ENCODE data around the gene CPEB3. TPM values are rescaled to one million over a fixed set of nuclear protein-coding genes. Genes with fewer than 3 reads are reported as not detected.
"Not testable (repeated sequence)": the region's sequence is repeated elsewhere in the genome, so short reads cannot be mapped to it uniquely, and the experiment has no call there.

The CPEB3 gene
- 1 to 10 TPM; 3.4 to 3.5 TPM for total RNA-seq

DNA sequence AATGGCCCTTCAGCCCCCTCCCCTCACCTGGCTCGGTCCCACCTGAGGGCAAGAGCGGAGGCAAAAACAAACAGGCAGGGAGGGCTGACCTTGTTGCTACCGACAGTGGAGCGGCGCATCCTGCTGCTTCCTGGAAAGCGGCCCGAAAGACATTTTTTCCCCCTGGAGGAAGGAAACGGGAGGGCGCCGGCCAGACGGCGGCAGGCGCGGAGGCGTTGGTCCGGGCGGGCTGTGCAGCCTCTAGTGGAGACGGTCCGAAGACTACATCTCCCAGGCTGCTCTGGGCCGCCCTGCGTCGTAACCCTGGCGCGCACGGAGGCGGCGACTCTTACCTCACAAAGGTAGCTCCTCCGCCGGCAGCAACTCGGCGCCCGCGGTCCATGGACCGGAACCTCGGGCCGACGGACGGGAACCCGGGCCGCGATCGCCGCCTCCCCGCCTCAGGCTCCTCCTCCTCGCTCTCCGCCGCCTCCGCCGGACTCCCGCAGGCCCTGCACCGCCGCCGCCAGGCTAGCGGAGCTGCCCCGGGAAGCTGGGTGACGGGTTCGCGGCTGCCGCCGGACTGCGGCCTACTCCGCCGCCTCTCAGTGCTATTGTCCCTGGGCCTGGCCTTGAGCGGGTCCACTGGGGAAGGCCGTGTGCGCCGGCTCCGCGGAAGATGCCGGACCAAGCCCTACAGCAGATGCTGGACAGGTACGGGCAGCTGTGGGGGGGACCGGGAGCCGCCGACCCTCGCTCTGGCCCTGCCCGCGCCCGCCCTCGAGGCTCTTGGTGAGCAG is at the start of gene CPEB3, which contains the start of gene MARCHF5:
Gene CPEB3 (minus strand): TSS at position 242 of the 779 bp plus-strand sequence. CDS start 50,728 bp downstream, outside the sequence.
Gene MARCHF5 (plus strand): TSS at position 331 of the 779 bp plus-strand sequence. CDS start 328 bp downstream, at position 659.
- peak; percentile 99 for ATAC-seq (ENCODE audit: low read depth)
- Mint-ChIP-seq H3K4me1 (peaks cover 21% of the 10 kb centered on the region), H3K4me3 (peak within 1 kb of the TSS; percentile 98), H3K36me3 (peaks cover 6% of the 10 kb centered on the region), H3K9me3 (no peaks in the 10 kb centered on the region), H3K27ac (peak within 1 kb of the TSS; percentile 84), H3K27me3 (no peaks in the 10 kb centered on the region)
- peak; percentile 91 for DNase-seq
- POLR2A ChIA-PET: interaction anchor here (0.6 to 2.9 kb wide), 11 partner anchors 9 to 557 kb away, joined by 3 to 12 read pairs (median 4); partner anchors contain the start of genes BTAF1 and EXOC6

DNA sequence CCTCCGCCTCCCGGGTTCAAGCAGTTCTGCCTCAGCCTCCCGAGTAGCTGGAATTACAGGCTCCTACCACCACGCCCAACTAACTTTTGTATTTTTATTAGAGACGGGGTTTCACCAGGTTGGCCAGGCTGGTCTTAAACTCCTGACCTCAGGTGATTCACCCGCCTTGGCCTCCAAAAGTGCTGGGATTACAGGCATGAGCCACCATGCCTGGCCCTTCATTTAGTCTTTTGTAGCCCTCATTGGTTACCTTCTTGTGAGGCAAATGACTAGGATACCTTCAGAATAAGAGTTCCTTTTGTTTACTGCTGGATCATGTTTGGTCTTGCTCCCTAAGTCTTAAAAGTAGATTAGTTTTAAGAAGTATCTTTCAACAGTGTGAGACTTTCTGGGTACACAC is 39.0 kb upstream of the CPEB3 start:
- ATAC-seq (ENCODE audit: low read depth); H3K27me3 Mint-ChIP-seq; POLR2A ChIA-PET; H3K27ac Mint-ChIP-seq; H3K4me1 Mint-ChIP-seq; H3K4me3 Mint-ChIP-seq; DNase-seq; H3K36me3 Mint-ChIP-seq; H3K9me3 Mint-ChIP-seq: not testable (repeated sequence)

DNA sequence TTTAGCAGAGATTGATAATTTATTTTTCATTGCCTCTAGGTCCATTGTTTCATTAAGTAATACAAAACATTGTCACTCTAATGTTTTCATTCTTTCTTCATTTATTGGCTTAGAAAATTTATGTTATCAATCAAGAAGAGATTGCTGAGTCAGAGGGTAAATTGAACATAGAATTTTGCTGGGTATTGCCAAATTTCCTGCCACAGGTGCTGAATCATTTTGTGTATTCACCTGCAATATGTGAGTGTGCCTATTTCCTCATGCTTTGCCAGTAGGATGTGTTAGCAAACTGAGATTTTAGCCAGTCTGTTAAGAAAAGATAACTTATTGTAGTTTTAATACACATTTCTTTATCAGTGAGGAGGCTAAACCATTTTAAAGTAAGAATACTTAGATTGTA is 38.1 kb upstream of the CPEB3 start:
- Mint-ChIP-seq H3K27me3 (no peaks in the 10 kb centered on the region), H3K36me3 (peaks cover 10% of the 10 kb centered on the region), H3K4me3 (no peak overlapping the region), H3K27ac (no peak overlapping the region), H3K4me1 (peaks cover 1% of the 10 kb centered on the region), H3K9me3 (no peaks in the 10 kb centered on the region)
- DNase-seq (no peak), ATAC-seq (ENCODE audit: low read depth) (no peak)
- POLR2A ChIA-PET: no interaction called here

DNA sequence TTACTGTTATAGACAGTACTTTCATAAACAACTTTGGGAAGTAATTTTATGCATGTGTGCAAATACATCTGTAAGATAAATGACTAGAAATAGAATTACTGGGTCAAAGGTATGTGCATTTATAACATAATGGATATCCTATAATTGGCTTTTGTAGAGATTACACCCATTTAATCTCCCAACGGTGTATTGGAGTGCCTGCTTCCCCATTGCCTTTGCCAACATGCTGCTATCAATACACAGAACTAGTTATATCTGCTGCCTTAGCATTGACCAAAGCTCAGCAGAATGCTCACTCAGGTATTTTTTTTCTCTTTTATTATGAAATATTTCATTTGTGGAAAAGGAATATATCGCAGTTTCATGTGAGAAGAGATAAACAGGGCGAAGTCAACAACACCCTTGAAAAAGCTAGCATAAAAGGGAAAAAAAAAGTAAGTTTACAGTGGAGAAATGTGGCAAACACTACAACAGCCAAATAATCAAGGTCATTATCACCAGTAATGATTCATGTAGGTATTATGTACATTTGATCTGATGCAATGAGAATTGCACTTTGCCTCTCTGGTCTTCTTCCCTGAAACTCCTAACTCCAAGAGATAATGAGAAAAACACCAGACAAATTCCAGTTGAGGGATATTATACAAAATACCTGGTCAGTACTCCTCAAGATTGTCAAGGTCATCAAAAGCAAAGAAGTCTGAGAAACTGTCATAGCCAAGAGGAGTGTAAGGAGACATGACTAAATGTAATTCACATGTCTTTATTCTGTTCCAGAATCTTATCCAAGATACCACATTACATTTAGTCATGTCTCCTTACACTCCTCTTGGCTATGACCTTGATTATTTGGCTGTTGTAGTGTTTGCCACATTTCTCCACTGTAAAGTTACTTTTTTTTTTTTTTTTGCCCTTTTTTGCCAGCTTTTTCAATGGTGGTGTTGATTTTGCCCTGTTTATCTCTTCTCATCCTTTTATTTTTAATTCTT is 36.9 kb upstream of the CPEB3 start:
- DNase-seq (no peak), ATAC-seq (ENCODE audit: low read depth) (no peak)
- Mint-ChIP-seq H3K27ac (no peak overlapping the region), H3K36me3 (peaks cover 13% of the 10 kb centered on the region), H3K9me3 (no peaks in the 10 kb centered on the region), H3K4me1 (peaks cover 3% of the 10 kb centered on the region), H3K4me3 (no peak overlapping the region), H3K27me3 (no peaks in the 10 kb centered on the region)
- POLR2A ChIA-PET: no interaction called here

DNA sequence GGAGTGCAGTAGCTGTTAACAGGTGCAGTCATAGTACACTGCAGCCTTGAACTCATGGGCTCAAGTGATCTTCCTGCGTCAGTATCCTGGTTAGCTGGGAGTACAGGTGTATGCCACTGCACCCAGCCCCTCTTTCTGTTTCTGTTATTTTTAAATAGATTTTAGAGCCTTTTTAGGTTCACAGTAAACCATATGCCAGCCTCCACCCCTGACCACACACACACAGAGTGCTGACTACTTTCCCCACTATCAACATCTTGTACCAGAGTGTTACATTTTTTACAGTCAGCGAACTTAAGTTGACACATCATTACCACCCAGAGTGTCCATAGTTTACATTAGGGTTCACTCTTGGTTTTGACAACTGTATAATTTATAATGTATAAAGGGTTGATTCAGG is 32.2 kb upstream of the CPEB3 start:
- no peaks in the 10 kb centered on the region for H3K27me3 Mint-ChIP-seq
- DNase-seq (no peak), ATAC-seq (ENCODE audit: low read depth) (no peak)
- H3K27ac Mint-ChIP-seq: no peak overlapping the region
- no peak overlapping the region for H3K4me3 Mint-ChIP-seq
- H3K4me1 Mint-ChIP-seq: peaks cover 1% of the 10 kb centered on the region
- POLR2A ChIA-PET: no interaction called here
- H3K9me3 Mint-ChIP-seq: peaks cover 4% of the 10 kb centered on the region
- peaks cover 29% of the 10 kb centered on the region for H3K36me3 Mint-ChIP-seq

DNA sequence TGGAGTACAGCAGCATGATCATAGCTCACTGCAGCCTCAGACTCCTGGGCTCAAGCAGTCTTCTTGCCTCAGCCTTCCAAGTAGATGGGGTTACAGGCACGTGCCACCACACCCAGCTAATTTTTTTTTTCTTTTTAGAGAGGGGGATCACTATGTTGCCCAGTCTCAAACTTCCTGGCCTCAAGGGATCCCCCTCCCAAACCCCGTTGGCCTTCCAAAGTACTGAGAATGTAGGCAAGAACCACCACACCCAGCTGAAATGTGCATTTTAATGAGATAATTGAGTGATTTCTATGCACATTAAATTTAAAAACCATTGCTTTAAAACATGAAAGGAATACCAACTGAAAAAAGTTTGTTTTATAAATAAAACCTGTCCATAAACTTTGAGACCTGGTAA is 25.7 kb upstream of the CPEB3 start:
- H3K27me3 Mint-ChIP-seq: no peaks in the 10 kb centered on the region
- DNase-seq (no peak), ATAC-seq (ENCODE audit: low read depth) (no peak)
- no peak overlapping the region for H3K27ac Mint-ChIP-seq
- H3K36me3 Mint-ChIP-seq: peaks cover 41% of the 10 kb centered on the region
- H3K4me3 Mint-ChIP-seq: no peak overlapping the region
- H3K9me3 Mint-ChIP-seq: peaks cover 2% of the 10 kb centered on the region
- peaks cover 4% of the 10 kb centered on the region for H3K4me1 Mint-ChIP-seq
- POLR2A ChIA-PET: no interaction called here

DNA sequence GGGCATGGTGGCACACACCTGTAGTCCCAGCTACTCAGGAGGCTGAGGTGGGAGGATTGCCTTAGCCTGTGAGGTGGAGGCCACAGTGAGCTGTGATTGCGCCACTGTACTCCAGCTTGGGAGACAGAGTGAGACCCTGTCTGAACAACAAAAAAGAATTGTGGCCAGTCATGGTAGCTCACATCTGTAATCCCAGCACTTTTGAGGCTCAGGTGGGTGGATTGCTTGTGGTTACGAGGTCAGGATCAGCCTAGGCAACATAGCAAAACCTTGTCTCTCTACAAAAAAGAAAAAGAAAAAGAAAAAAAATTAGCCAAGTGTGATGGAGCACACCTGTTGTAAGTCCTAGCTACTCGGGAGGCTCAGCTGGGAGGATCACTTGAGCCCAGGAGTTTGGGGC is 22.9 kb upstream of the CPEB3 start:
- H3K9me3 Mint-ChIP-seq: no peaks in the 10 kb centered on the region
- H3K4me3 Mint-ChIP-seq: no peak overlapping the region
- H3K4me1 Mint-ChIP-seq: peaks cover 6% of the 10 kb centered on the region
- H3K27ac Mint-ChIP-seq: no peak overlapping the region
- peaks cover 36% of the 10 kb centered on the region for H3K36me3 Mint-ChIP-seq
- ATAC-seq (ENCODE audit: low read depth) (no peak), DNase-seq (no peak)
- POLR2A ChIA-PET: no interaction called here
- no peaks in the 10 kb centered on the region for H3K27me3 Mint-ChIP-seq

DNA sequence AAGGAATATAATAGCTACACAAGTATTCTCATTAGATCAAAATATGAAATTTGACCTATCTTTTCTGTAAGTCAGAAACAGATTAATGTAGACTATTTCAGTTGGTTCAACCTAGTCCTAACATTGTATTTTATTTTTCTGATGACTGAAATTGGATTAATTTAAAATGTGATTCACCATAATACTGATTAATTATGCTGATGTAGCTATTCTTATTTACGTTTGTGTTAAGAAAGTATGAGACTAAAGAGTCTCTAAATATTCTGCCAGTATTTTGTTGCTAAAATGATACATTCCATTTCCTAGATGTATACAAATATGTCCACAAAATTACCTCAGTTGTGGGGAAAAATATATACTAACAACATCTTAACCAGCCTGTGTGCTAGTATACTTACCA is 18.4 kb upstream of the CPEB3 start:
- Mint-ChIP-seq H3K27ac (no peak overlapping the region), H3K27me3 (no peaks in the 10 kb centered on the region), H3K4me3 (no peak overlapping the region), H3K36me3 (peaks cover 23% of the 10 kb centered on the region), H3K9me3 (no peaks in the 10 kb centered on the region), H3K4me1 (peaks cover 6% of the 10 kb centered on the region)
- no peak for DNase-seq
- POLR2A ChIA-PET: no interaction called here
- ATAC-seq (ENCODE audit: low read depth): no peak

DNA sequence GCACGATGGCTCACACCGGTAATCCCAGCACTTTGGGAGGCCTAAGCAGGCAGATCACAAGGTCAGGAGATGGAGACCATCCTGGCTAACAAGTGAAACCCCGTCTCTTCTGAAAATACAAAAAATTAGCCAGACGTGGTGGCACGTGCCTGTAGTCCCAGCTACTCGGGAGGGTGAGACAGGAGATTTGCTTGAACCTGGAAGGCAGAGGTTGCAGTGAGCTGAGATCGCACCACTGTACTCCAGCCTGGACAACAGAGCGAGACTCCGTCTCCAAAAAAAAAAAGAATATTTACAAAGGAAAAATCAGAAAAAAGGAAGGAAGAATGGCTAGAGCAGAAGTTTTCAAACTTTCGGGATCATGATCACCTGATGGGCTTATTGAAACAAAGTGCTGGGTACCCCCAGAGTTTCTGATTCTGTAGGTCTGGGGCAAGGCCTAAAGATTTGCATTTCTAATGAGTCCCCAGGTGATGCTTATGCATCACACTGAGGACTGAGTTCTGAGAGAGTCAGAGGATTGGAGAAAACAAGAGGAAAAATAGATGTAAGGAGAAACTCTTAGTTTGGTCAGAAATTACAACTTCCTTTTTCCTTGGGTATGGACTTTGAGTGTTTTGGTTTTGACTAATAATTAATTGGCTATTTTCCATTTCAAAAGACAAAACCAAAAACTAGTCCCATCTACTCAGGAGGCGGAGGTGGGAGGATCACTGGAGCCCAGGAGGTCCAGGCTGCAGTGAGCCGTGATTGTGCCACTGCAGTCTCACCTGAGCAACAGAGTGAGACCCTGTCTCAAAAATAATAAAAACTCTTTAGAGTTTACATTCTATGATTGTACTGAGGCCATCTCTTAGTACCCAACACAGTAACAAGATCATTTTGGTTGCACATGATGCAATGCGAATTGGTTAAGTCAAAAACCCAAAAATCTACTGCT is 14.5 kb upstream of the CPEB3 start:
- H3K36me3 Mint-ChIP-seq: peaks cover 10% of the 10 kb centered on the region
- POLR2A ChIA-PET: no interaction called here
- DNase-seq (no peak), ATAC-seq (ENCODE audit: low read depth) (no peak)
- no peaks in the 10 kb centered on the region for H3K9me3 Mint-ChIP-seq
- no peaks in the 10 kb centered on the region for H3K27me3 Mint-ChIP-seq
- peaks cover 13% of the 10 kb centered on the region for H3K4me1 Mint-ChIP-seq
- no peak overlapping the region for H3K4me3 Mint-ChIP-seq
- no peak overlapping the region for H3K27ac Mint-ChIP-seq

DNA sequence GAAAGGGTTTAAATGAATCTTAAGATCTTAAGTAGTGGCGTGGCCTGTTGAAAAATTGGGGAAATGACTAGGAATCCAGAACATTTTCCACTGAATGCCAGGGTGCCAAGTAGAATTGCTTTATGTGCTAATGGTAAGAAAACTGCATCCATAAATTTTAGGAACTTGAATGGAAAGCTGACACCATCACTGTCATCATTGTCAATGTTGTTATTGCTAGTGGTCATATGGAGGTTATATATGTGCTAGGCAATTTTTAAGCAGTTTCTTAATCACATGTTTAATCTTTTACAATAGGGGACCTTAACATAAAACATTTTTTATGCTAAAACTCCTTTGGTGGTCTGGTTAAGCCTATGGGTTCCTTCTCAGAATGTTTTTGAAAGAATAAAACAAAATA is 13.2 kb upstream of the CPEB3 start:
- Mint-ChIP-seq H3K27ac (no peak overlapping the region), H3K36me3 (peaks cover 10% of the 10 kb centered on the region), H3K27me3 (no peaks in the 10 kb centered on the region), H3K4me3 (no peak overlapping the region), H3K4me1 (peaks cover 14% of the 10 kb centered on the region), H3K9me3 (no peaks in the 10 kb centered on the region)
- no peak for DNase-seq
- no peak for ATAC-seq (ENCODE audit: low read depth)
- POLR2A ChIA-PET: interaction anchor here (0.9 kb wide), 1 partner anchor 14 kb away, joined by 3 read pairs; the partner anchor contains the start of genes CPEB3 and MARCHF5

DNA sequence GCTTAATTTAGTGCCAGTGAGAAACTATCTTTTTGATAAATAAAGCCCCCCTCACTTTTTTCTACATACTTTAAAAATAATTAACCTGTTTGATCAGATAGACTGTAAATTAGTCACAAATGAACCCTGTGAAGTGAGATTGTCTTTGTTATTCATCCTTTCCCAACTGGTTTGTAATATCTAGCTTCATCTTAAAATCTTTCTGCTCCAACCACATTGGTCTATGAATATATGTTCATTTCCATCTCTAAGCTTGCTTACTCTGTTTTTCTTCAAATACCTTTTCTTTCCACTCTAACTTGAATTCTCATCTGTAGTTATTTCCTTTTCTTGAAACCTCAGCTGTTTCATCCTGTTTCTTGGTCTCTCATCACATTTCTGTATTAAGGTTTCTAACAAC is 12.2 kb upstream of the CPEB3 start:
- ATAC-seq (ENCODE audit: low read depth) (no peak), DNase-seq (no peak)
- no peaks in the 10 kb centered on the region for H3K9me3 Mint-ChIP-seq
- H3K36me3 Mint-ChIP-seq: peaks cover 12% of the 10 kb centered on the region
- peaks cover 18% of the 10 kb centered on the region for H3K4me1 Mint-ChIP-seq
- H3K27me3 Mint-ChIP-seq: no peaks in the 10 kb centered on the region
- no peak overlapping the region for H3K27ac Mint-ChIP-seq
- no peak overlapping the region for H3K4me3 Mint-ChIP-seq
- POLR2A ChIA-PET: no interaction called here

DNA sequence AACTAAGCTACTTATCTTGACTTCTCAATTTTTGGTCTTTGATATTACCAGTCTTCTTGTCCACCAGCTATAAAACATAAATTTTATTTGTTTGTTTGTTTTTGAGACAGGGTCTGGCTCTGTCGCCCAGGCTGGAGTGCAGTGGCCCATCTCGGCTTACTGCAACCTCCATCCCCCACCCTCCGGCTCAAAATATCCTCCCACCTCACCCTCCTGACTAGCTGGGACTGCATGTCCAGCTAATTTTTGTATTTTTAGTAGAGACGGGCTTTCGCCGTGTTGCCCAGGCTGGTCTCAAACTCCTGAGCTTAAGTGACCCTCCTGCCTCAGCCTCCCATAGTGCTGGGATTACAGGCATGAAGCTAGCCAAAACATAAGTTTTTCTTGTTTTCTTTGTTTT is 7.6 kb upstream of the CPEB3 start:
- no peak overlapping the region for H3K27ac Mint-ChIP-seq
- no peak for DNase-seq
- no peak overlapping the region for H3K4me3 Mint-ChIP-seq
- ATAC-seq (ENCODE audit: low read depth): no peak
- POLR2A ChIA-PET: no interaction called here
- H3K27me3 Mint-ChIP-seq: no peaks in the 10 kb centered on the region
- no peaks in the 10 kb centered on the region for H3K9me3 Mint-ChIP-seq
- peaks cover 17% of the 10 kb centered on the region for H3K36me3 Mint-ChIP-seq
- H3K4me1 Mint-ChIP-seq: peaks cover 22% of the 10 kb centered on the region

Measured in activated naive CD8-positive, alpha-beta T cell treated with anti-CD3 and anti-CD28 coated beads, Interleukin-2, amount 10 ng/mL, durations not matched to agents 7 days and 5 days (primary cell).